GM18861 (cell line): ENCODE results near the gene CABCOCO1.

Experiments used
- ATAC-seq: cut with Tn5 transposase; IDR thresholded peaks from one replicate; pipeline ENCODE4 v1.9.1; 2021; ENCODE audit not compliant: unreplicated experiment

Gene CABCOCO1

GRCh38 chr10:61662794-61663259 lies at the start of gene CABCOCO1:
Gene CABCOCO1 (plus strand): TSS chr10:61662929. CDS start chr10:61662973, 44 bp downstream.
- ATAC-seq = no peak

- no peak for ATAC-seq
Measured at GRCh38 chr10:61613665-61614064, 49.1 kb upstream of the CABCOCO1 start.

GRCh38 chr10:61616611-61617010 lies 46.1 kb upstream of the CABCOCO1 start:
- no peak for ATAC-seq

GRCh38 chr10:61617180-61617579 lies 45.5 kb upstream of the CABCOCO1 start:
- ATAC-seq = no peak

GRCh38 chr10:61617586-61617985 lies 45.1 kb upstream of the CABCOCO1 start:
- no peak for ATAC-seq

GRCh38 chr10:61618388-61618961 lies 44.3 kb upstream of the CABCOCO1 start:
- ATAC-seq = no peak

GRCh38 chr10:61620506-61620905 lies 42.2 kb upstream of the CABCOCO1 start:
- no peak for ATAC-seq

GRCh38 chr10:61621605-61622051 lies 41.1 kb upstream of the CABCOCO1 start:
- no peak for ATAC-seq

GRCh38 chr10:61623161-61623560 lies 39.6 kb upstream of the CABCOCO1 start:
- ATAC-seq = no peak

- ATAC-seq = no peak
Measured at GRCh38 chr10:61626209-61626608, 36.5 kb upstream of the CABCOCO1 start.

- no peak for ATAC-seq
Measured at GRCh38 chr10:61627266-61627665, 35.5 kb upstream of the CABCOCO1 start.

GRCh38 chr10:61628151-61628874 lies 34.4 kb upstream of the CABCOCO1 start:
- no peak for ATAC-seq

GRCh38 chr10:61628875-61629513 lies 33.7 kb upstream of the CABCOCO1 start:
- ATAC-seq = no peak

GRCh38 chr10:61629576-61629975 lies 33.2 kb upstream of the CABCOCO1 start:
- no peak for ATAC-seq

GRCh38 chr10:61632057-61632670 lies 30.6 kb upstream of the CABCOCO1 start:
- no peak for ATAC-seq

- no peak for ATAC-seq
Measured at GRCh38 chr10:61633665-61634064, 29.1 kb upstream of the CABCOCO1 start.

GRCh38 chr10:61634746-61635145 lies 28.0 kb upstream of the CABCOCO1 start:
- ATAC-seq = no peak

- no peak for ATAC-seq
Measured at GRCh38 chr10:61635471-61635870, 27.3 kb upstream of the CABCOCO1 start.

GRCh38 chr10:61635932-61636331 lies 26.8 kb upstream of the CABCOCO1 start:
- ATAC-seq = no peak

GRCh38 chr10:61639952-61640351 lies 22.8 kb upstream of the CABCOCO1 start:
- no peak for ATAC-seq

- ATAC-seq = no peak
Measured at GRCh38 chr10:61640856-61641255, 21.9 kb upstream of the CABCOCO1 start.

- ATAC-seq = no peak
Measured at GRCh38 chr10:61642150-61642571, 20.6 kb upstream of the CABCOCO1 start.
